ENCODE data around the gene TPRG1.

Gene TPRG1

DNA sequence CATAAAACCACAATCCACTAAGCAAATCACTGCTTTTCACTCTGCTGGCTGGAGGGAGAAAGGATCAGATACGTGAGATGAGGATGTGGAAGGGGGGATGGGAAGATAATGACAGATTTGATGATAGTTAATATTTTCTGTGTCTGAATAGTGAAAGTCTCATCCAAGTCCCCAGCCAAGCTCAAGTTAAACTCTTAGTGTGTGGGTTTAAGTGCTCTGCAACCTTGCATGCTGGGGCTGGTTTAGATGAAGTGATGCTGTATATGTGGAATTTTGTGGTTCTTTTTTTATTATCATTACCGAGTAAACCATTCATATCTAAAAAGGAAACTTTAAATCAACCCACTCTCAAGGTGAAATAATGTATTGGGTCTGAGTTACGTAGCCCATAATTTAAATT, 111.0 kb downstream of the TPRG1 start:
- DNase-seq (ENCODE audit: insufficient read length, low spot score) (no peak), FAIRE-seq (no peak)
- TF ChIP-seq POU2F2 (IDR thresholded peaks at IDR 0.05; ENCODE audit: low read depth, low read length) = no peak
- TF ChIP-seq POLR2AphosphoS5 (IDR thresholded peaks at IDR 0.05; ENCODE audit: low read depth, low read length) = no peak
- TF ChIP-seq SPI1 (IDR thresholded peaks at IDR 0.05; ENCODE audit: low read depth, low read length) = no peak
- no peak for TF ChIP-seq POLR2A (IDR thresholded peaks at IDR 0.05; ENCODE audit: low read depth, low read length)
- TF ChIP-seq TAF1 (IDR thresholded peaks at IDR 0.05; ENCODE audit: low read depth, low read length) = no peak
- no peak for TF ChIP-seq PAX5 (IDR thresholded peaks at IDR 0.05; ENCODE audit: insufficient read depth, low read length, severe bottlenecking)

DNA sequence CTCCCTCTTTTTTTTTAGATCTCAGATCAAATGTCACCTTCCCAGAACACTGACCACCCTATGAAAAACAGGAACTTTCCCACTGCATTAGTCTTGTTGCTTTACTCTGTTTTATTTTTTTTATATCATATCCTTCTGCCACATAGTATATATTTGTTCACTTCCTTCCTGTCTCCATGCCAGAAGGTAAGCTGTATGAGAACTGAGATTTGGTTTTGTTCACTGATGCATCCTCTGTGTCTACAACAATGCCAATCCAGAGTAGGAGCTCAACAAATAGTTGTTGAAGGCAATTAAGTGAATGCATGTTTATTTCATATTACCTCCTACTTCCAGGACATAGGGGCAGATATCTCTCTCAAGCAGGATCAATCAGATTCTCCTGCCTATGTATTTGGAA, 114.4 kb downstream of the TPRG1 start:
- FAIRE-seq (peak; percentile 70), DNase-seq (ENCODE audit: insufficient read length, low spot score) (no peak)
- TF ChIP-seq TAF1 (IDR thresholded peaks at IDR 0.05; ENCODE audit: low read depth, low read length) (no peak), POU2F2 (IDR thresholded peaks at IDR 0.05; ENCODE audit: low read depth, low read length) (no peak), POLR2A (IDR thresholded peaks at IDR 0.05; ENCODE audit: low read depth, low read length) (no peak), SPI1 (IDR thresholded peaks at IDR 0.05; ENCODE audit: low read depth, low read length) (0 out of 2 replicates have a peak, but pooled peaks have one; percentile 25)

DNA sequence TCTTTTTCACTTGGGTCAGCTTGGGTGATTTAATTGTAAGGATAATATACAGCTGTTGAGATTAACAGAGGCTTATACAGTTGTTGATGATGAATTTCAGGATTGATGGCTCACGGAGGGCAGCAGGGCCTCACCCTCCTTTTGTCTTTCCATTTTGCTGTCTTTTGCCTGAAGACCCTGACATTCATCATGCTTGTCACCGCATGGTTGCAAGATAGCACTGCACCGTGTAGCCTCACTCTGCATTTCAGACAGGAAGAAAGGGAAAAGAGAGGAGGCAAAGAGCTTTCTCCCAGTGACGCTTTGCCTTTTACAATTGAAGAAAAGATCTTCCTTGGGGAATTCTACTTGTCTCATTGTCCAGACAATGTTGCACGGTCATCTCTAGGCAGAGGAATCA, 115.1 kb downstream of the TPRG1 start:
- TF ChIP-seq POLR2AphosphoS5 (IDR thresholded peaks at IDR 0.05; ENCODE audit: low read depth, low read length) = no peak
- TF ChIP-seq SPI1 (IDR thresholded peaks at IDR 0.05; ENCODE audit: low read depth, low read length) = no peak
- no peak for TF ChIP-seq TAF1 (IDR thresholded peaks at IDR 0.05; ENCODE audit: low read depth, low read length)
- TF ChIP-seq POU2F2 (IDR thresholded peaks at IDR 0.05; ENCODE audit: low read depth, low read length) = no peak
- no peak for TF ChIP-seq PAX5 (IDR thresholded peaks at IDR 0.05; ENCODE audit: insufficient read depth, low read length, severe bottlenecking)
- TF ChIP-seq POLR2A (IDR thresholded peaks at IDR 0.05; ENCODE audit: low read depth, low read length) = no peak
- FAIRE-seq (no peak), DNase-seq (ENCODE audit: insufficient read length, low spot score) (no peak)

DNA sequence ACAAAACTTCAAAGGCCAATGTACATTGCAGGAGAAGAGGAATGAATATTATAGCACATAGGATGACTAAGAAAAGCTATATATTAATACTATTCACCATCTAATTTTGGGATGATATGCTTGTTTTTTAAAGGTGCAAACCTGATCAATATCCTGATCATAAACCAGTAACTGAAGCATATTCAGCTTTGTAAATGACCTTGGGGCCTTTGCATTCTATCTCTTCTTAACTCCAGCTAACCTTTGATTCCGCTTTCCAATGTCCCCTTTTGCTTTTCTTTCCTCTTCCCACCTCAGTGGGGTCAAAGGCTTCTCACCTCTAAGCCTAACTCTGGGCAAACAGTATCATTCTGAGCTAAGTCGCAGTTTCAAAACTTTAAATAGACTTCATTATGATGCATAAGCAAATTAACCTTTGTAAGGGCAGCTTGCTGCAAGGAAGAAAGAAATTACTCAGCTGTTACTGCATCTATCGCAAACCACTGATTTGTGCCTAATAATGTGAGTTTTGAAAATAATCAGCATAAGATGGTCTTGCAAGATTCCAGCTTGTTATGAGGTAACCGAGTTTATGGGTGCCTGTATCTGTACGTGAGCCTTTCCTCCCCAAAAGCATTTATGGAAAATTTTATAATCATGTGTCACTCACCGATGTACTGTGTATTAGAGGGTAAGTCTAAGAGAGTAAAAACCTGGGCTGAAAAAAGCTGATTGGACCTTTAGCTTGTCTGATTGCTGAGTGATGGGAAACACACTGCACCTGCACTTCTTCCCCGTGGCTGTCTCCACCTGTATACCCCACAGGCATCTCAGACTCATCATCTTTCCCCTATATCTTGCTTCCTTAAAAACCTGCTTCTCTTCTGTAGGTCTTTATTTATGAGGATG, 116.8 kb downstream of the TPRG1 start:
- peak; percentile 93 for FAIRE-seq
- peak; percentile 12 for DNase-seq (ENCODE audit: insufficient read length, low spot score)
- TF ChIP-seq POU2F2 (IDR thresholded peaks at IDR 0.05; ENCODE audit: low read depth, low read length) (peak; percentile 88), POLR2AphosphoS5 (IDR thresholded peaks at IDR 0.05; ENCODE audit: low read depth, low read length) (no peak)

DNA sequence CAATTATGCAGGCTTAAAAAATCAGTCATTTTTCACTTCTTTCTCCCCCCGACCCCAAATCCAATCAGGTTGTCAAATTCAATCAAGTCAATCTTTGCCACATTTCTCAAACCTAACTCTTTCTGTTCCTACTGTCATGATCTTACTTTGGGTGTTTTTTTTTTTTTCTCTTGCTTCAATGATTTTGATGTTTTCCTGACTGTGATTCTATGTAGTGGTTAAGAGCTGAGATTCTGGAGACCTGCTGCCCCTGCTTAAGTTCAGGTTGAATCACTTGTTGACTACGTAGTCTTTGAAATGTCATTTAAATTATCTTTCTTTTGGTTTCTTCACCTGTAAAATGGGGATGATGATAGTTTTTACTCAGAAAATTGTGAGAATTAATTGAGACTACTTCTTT, 117.5 kb downstream of the TPRG1 start:
- FAIRE-seq (no peak), DNase-seq (ENCODE audit: insufficient read length, low spot score) (no peak)
- TF ChIP-seq TAF1 (IDR thresholded peaks at IDR 0.05; ENCODE audit: low read depth, low read length) (no peak), SPI1 (IDR thresholded peaks at IDR 0.05; ENCODE audit: low read depth, low read length) (no peak), POLR2A (IDR thresholded peaks at IDR 0.05; ENCODE audit: low read depth, low read length) (no peak), POU2F2 (IDR thresholded peaks at IDR 0.05; ENCODE audit: low read depth, low read length) (no peak)

DNA sequence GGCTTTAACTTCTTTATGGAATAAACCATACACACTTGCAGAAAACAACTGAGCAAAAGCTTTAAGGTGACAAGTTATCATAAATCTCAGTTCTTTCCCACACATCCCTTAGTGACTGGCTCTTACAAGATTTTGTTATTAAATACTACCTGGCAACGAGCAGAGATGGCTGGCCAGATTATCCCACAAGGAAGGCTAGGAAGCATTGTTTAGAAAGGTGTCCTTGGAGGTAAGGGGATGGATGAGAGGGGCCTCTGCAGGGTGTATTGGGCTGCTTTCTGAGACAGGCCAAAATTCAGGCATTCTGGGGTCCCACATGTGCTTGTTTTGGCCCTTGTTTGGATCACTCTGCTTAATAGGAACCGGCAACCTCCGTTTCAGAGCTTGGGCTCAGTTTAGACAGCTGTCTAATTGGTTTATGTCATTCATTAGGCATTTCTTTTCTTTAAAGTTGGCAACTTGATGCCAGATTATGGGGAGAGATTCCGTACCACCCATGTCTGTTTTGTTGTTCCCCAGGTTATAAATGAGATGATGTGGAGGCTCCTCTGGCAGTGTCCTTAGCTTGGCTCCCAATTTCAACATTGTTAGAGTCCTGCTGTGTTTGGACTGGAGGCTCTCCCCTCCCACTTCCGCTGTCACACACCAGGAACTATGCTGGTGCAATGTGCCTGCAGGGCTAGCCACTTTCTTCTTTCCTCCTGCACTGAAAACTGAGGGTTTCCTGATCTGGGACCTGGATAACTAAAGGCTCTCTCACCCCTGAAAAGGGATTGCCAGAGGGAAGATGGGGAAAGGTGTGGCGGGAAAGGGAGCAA, 121.1 kb downstream of the TPRG1 start:
- DNase-seq (ENCODE audit: insufficient read length, low spot score) (no peak), FAIRE-seq (no peak)
- no peak for TF ChIP-seq SPI1 (IDR thresholded peaks at IDR 0.05; ENCODE audit: low read depth, low read length)
- TF ChIP-seq POLR2A (IDR thresholded peaks at IDR 0.05; ENCODE audit: low read depth, low read length) = no peak
- no peak for TF ChIP-seq PAX5 (IDR thresholded peaks at IDR 0.05; ENCODE audit: insufficient read depth, low read length, severe bottlenecking)
- no peak for TF ChIP-seq TAF1 (IDR thresholded peaks at IDR 0.05; ENCODE audit: low read depth, low read length)

DNA sequence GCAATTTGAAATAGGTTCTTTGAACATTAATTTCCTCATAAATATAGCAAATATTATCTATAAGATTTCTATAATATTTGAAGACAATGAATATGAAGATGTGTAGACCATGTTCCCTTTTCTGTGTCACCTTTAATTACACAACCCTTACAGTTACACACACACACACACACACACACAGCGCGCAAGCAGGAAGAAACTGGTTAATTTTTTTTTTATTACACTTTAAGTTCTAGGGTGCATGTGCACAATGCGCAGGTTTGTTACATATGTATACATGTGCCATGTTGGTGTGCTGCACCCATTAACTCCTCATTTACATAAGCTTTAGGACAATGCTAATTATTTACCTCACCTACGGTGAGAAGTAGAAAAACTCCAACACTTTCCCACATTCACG, 122.9 kb downstream of the TPRG1 start:
- FAIRE-seq = no peak
- no peak for DNase-seq (ENCODE audit: insufficient read length, low spot score)
- no peak for TF ChIP-seq PAX5 (IDR thresholded peaks at IDR 0.05; ENCODE audit: insufficient read depth, low read length, severe bottlenecking)

DNA sequence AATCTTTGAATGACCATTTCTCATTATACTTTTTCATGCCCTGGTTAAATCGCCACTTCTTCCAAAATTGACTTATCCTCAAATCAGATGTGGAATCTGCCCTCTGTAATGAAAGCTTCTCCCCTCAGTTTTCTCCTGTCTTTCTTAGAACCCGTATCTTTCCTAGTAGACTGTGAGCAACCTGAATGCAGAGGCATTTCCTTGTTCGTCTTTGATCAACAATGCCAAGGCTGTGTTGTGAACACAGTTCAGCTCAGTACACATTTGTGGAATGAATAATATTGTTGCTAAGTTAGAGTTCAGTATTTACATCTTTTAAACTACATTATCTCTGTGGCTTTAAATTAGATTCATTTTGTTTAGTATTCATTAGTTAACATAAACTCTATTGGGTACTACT, 123.3 kb downstream of the TPRG1 start:
- TF ChIP-seq SPI1 (IDR thresholded peaks at IDR 0.05; ENCODE audit: low read depth, low read length) (no peak), POU2F2 (IDR thresholded peaks at IDR 0.05; ENCODE audit: low read depth, low read length) (no peak), PAX5 (IDR thresholded peaks at IDR 0.05; ENCODE audit: insufficient read depth, low read length, severe bottlenecking) (no peak), TAF1 (IDR thresholded peaks at IDR 0.05; ENCODE audit: low read depth, low read length) (no peak), POLR2AphosphoS5 (IDR thresholded peaks at IDR 0.05; ENCODE audit: low read depth, low read length) (no peak), POLR2A (IDR thresholded peaks at IDR 0.05; ENCODE audit: low read depth, low read length) (no peak)
- no peak for FAIRE-seq

DNA sequence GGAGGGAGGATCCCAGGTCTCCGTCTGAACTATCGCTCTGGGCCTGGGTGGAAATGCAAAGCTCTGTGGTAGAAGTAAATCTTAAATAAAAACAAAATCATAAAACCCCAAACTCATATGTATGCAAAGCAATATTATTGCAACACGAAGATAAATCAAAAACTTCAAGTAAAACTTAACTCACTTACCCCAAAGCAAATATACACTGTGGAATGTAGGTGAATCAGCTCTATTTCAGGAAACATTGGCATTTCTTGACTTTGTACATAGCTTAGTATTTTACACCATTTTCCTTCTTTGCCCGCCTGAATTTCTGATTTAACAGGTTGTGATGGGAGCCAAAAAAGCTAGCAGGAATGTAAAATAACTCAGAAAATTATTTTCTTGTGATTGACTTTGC, 126.2 kb downstream of the TPRG1 start:
- DNase-seq (ENCODE audit: insufficient read length, low spot score) = no peak
- TF ChIP-seq POU2F2 (IDR thresholded peaks at IDR 0.05; ENCODE audit: low read depth, low read length) (no peak), PAX5 (IDR thresholded peaks at IDR 0.05; ENCODE audit: insufficient read depth, low read length, severe bottlenecking) (no peak), POLR2A (IDR thresholded peaks at IDR 0.05; ENCODE audit: low read depth, low read length) (no peak), POLR2AphosphoS5 (IDR thresholded peaks at IDR 0.05; ENCODE audit: low read depth, low read length) (no peak), SPI1 (IDR thresholded peaks at IDR 0.05; ENCODE audit: low read depth, low read length) (no peak), TAF1 (IDR thresholded peaks at IDR 0.05; ENCODE audit: low read depth, low read length) (no peak)

More for the DNA sequence above, 123.3 kb downstream of the TPRG1 start:
- DNase-seq (ENCODE audit: insufficient read length, low spot score) = no peak

More for the DNA sequence above, 126.2 kb downstream of the TPRG1 start:
- no peak for FAIRE-seq
